GM21717 (cell line): ENCODE measurements around the gene ZNF579.
"Not testable (repeated sequence)": the region's sequence is repeated elsewhere in the genome, so short reads cannot be mapped to it uniquely, and the experiment has no call there.

Experiments
- ATAC-seq: cut with Tn5 transposase; IDR thresholded peaks from one replicate; pipeline ENCODE4 v1.9.1; 2021; ENCODE audit warnings: mild to moderate bottlenecking, moderate library complexity; ENCODE audit not compliant: unreplicated experiment

Gene ZNF579

GRCh38 chr19:55542292-55542855, 38.3 kb downstream of the ZNF579 start:
- ATAC-seq = no peak

DNA sequence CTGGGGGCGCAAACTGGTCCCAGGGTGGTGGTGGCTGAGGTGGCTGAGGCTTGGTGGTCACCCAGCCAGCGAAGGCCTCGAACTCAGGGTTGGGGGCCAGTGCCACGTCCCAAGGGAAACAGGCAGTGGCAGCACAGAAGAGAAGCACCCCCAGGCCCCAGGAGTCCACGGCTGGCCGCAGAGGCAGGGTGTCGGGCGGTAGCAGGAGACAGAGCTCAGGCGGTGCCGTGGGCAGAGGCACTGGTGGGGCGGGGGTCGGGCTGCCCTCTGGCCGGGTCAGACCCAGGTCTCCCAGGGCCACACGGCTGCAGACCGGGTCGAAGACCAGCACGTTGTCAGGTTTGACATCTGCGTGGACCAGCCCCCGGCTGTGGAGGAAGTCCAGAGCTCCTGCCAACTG, 39.6 kb downstream of the ZNF579 start:
- ATAC-seq = no peak

DNA sequence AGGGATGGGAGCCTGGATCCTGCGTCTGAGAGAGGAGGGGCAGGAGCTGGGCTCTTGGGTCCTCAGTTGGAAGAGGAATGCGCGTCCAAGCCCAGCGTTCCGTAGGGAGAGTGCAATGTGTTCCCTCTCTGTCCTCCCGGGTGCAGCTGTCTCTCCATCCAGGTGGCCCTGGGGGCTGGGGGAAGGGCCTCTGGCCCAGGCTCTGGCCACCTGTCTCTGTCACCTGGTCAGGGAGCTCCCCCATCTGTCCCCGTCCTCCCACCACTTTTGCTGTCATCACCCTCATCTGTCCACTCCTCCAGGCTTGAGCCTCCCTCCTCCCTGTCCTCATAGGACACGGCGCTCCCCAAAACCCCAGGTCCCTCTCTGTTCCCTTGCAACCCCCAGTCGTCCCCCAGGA, 40.0 kb downstream of the ZNF579 start:
- no peak for ATAC-seq

DNA sequence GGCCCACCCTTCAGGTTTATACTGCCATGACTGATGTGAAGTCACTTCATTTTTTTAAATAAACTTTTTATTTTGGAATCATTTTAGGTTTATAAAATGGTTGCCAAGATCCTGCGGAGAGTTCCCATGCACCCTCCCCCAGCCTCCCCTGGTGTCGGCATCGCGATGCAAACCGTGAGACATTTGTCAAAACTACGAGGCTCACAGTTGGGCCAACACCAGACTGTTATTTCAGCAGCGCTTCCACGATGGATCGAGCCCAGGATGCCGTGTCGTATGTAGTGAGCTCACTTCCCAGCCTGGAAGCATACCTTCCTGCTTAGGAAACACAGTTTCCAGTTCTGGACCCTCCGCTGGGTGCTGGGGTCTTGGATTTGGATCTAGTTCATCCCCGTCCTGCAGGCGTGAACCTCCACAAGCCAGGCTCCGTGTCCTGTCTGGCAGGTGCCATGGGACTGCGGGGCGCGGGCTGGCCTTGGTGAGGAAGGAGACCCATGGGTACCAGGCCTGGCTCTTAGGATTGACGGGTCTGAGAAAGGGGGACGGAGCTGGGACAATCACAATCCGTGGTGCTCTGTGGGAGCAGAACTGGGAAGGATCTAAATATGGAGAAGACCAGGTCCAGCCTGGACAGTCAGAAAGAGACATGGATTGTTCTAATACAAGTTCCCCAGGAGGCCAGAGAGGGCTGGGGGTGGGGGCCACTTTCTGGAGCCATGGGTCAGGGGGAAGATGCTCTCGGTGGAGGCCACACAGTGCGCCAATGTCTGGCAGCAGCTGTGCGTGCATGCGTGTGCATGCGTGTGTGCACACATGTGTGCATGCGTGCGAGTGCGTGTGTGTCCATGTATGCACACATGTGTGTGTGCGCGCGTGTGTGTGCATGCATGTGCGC, 41.3 kb downstream of the ZNF579 start:
- no peak for ATAC-seq

GRCh38 chr19:55538132-55538531, 42.5 kb downstream of the ZNF579 start:
- no peak for ATAC-seq

GRCh38 chr19:55537741-55538111, 42.9 kb downstream of the ZNF579 start:
- no peak for ATAC-seq

- no peak for ATAC-seq
Observed at GRCh38 chr19:55536951-55537740, 43.5 kb downstream of the ZNF579 start, which contains the start of gene SBK2. TSS of gene SBK2 (minus strand) at chr19:55537133. CDS start at chr19:55536294, 839 bp downstream.

GRCh38 chr19:55536366-55536765, 44.3 kb downstream of the ZNF579 start:
- ATAC-seq = no peak

- no peak for ATAC-seq
Observed at GRCh38 chr19:55535965-55536350, 44.7 kb downstream of the ZNF579 start.

DNA sequence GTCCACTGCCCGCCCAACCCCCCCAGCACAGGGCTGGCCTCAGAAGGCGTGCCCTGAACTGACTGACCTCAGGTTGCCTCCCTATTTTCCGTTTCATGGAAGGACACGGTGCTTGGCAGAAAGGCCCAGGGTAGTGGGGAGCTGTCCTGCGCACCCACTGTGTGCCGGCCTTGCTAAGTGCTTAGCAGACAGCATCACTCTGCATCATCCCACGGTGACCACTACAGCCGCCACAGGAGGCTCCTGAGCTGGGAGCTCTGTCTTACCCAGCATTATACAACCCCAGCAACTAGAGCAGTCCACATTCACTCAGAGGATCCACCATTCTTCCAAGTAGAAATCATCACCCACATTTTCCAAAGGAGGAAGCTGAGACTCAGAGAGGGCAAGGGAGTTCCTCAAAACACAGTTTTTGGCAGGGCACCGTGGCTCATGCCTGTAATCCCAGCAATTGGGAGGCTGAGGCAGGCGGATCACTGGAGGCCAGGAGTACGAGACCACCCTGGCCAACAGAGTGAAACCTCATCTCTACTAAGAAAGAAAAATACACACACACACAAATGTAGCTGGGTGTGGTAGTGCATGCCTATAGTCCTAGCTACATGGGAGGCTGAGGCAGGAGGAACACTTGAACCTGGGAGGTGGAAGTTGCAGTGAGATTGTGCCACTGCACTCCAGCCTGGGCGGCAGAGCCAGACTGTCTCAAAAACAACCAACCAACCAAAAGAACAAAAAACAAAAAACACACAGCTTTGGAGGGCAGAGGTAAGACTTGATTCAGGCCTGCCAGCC, 45.3 kb downstream of the ZNF579 start:
- no peak for ATAC-seq

DNA sequence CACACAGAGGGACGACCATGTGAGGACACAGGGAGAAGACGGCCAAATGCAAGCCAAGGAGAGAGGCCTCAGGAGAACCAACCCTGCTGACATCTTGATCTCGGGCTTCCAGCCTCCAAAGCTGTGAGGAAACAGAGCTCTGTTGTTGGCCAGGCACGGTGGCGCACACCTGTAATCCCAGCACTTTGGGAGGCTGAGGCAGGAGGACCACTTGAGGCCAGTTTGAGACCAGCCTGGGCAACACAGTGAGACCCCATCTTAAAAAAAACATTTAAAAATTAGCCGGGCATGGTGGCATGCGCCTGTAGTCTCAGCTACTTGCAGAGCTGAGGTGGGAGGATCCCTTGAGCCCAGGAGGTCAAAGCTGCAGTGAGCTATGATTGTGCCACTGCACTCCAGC, 46.4 kb downstream of the ZNF579 start:
- not testable (repeated sequence) for ATAC-seq

DNA sequence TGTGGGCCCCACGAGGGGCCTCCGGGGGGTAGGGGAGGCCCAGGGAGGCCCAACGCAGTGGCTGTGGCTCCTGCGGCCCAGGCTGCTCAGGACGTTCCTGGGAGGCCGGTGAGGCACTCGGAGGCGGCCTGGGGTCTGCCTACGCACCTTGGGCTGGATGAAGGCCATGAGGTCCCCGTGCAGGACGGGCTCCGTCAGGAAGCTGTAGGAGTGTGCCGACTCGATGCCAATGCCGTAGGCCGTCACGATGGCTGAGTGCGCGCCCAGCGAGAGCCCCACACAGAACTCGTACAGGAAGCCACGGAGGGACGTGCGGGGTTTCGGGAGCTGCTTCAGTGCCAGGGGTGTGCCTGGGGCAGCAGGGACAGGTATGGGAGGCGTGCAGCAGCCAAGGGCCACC, 49.7 kb downstream of the ZNF579 start:
- ATAC-seq = no peak

- no peak for ATAC-seq
Observed at GRCh38 chr19:55529636-55530234, 50.9 kb downstream of the ZNF579 start.

- ATAC-seq = no peak
Observed at GRCh38 chr19:55528030-55528803, 52.4 kb downstream of the ZNF579 start.

DNA sequence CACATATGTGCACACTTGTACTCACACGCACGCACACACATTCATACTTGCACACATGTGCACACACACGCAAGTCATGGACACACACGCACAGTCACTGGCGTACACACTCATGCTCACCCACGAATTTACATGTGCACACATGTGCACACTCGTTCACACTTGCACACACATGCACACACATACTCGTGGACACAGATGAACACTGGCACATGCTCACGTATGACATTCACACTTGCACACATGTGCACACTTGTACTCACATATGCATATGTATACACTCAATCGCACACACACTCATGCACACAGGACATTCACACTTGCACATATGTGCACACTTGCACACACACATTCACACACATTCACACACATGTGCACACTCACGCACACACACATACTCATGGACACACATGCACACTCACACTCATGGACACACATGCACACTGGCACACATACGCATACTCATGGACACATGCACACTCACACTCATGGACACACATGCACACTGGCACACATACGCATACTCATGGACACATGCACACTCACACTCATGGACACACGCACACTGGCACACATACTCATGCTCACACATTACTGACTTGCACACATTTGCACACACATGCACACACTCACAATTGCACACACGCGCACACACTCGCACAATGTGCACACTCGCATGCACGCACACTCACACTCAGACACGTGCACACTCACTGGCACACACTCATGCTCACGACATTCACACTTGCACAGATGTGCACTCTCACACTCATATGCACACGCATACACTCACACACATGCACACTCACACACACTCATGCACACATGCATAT, 53.2 kb downstream of the ZNF579 start:
- no peak for ATAC-seq
